ENCODE results near the gene L1CAM. TPM values are rescaled to one million over a fixed set of nuclear protein-coding genes. Genes with fewer than 3 reads are reported as not detected.

The L1CAM gene
- polyA plus RNA-seq, 3 donors = 0.55 TPM; not detected in 2

GRCh38 chrX:153897899-153898298 is 11.9 kb upstream of the L1CAM start:
- no peak overlapping the region for H3K4me3 ChIP-seq (replicated peaks in 1 of 3; ENCODE audit: low read depth in 2 of 3, low read length in 3 of 3)
- no peaks in the 10 kb centered on the region for H3K79me2 ChIP-seq (ENCODE audit: insufficient read depth, low read length)
- peaks cover 0 to 11% of the 10 kb centered on the region in 2 donors for H3K27me3 ChIP-seq (ENCODE audit: control insufficient read depth in 2 of 2, insufficient read depth in 2 of 2, low read length in 2 of 2)
- H3K9me3 ChIP-seq (replicated peaks in 1 of 2; ENCODE audit: control insufficient read depth in 1 of 2, insufficient read depth in 1 of 2, low read length in 2 of 2) = peaks cover 0 to 7% of the 10 kb centered on the region in 2 donors
- Mint-ChIP-seq H3K27ac (peak overlapping the region in 2 of 7 donors; percentile 30 to 69), H3K4me3 (no peak overlapping the region), H3K4me1 (peaks cover 24% of the 10 kb centered on the region), H3K36me3 (no peaks in the 10 kb centered on the region), H3K9me3 (peaks cover 0 to 10% (median 3%) of the 10 kb centered on the region in 7 donors), H3K27me3 (ENCODE audit: low read depth in 3 of 3) (peaks cover 0 to 55% (median 16%) of the 10 kb centered on the region in 3 donors)
- H3K27ac ChIP-seq (ENCODE audit: low read depth in 1 of 2, low read length in 2 of 2) = no peak overlapping the region
- no peak overlapping the region for H3K4me2 ChIP-seq (replicated peaks; ENCODE audit: extremely low read depth, low read length, poor library complexity, severe bottlenecking)
- H2AFZ ChIP-seq (ENCODE audit: insufficient read depth, low read depth, low read length, poor library complexity, severe bottlenecking) = no peak overlapping the region
- DNase-seq = no peak
- intact Hi-C loops (cut with micrococcal nuclease) = no loop called here
- H3K9ac ChIP-seq (ENCODE audit: insufficient read depth, low read length, poor library complexity, severe bottlenecking) = no peak overlapping the region
- H4K20me1 ChIP-seq (ENCODE audit: insufficient read depth, low read length) = no peaks in the 10 kb centered on the region
- peaks cover 27 to 28% of the 10 kb centered on the region in 2 donors for H3K4me1 ChIP-seq (ENCODE audit: control insufficient read depth in 1 of 2, insufficient read depth in 2 of 2, low read length in 2 of 2)
- H3K36me3 ChIP-seq (replicated peaks in 1 of 2; ENCODE audit: control insufficient read depth in 1 of 2, insufficient read depth in 2 of 2, low read length in 2 of 2) = no peaks in the 10 kb centered on the region
- TF ChIP-seq, protein P1, sequence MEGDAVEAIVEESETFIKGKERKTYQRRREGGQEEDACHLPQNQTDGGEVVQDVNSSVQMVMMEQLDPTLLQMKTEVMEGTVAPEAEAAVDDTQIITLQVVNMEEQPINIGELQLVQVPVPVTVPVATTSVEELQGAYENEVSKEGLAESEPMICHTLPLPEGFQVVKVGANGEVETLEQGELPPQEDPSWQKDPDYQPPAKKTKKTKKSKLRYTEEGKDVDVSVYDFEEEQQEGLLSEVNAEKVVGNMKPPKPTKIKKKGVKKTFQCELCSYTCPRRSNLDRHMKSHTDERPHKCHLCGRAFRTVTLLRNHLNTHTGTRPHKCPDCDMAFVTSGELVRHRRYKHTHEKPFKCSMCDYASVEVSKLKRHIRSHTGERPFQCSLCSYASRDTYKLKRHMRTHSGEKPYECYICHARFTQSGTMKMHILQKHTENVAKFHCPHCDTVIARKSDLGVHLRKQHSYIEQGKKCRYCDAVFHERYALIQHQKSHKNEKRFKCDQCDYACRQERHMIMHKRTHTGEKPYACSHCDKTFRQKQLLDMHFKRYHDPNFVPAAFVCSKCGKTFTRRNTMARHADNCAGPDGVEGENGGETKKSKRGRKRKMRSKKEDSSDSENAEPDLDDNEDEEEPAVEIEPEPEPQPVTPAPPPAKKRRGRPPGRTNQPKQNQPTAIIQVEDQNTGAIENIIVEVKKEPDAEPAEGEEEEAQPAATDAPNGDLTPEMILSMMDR (IDR thresholded peaks at IDR 0.05) = no peak

- H3K4me3 Mint-ChIP-seq = peak overlapping the region in 1 of 2 donors; percentile 15
- H3K36me3 Mint-ChIP-seq = no peaks in the 10 kb centered on the region
- H3K4me1 Mint-ChIP-seq = peaks cover 1% of the 10 kb centered on the region
- Histone ChIP-seq H3K36me3 (replicated peaks in 1 of 2; ENCODE audit: control insufficient read depth in 1 of 2, insufficient read depth in 2 of 2, low read length in 2 of 2) (no peaks in the 10 kb centered on the region), H3K9ac (ENCODE audit: insufficient read depth, low read length, poor library complexity, severe bottlenecking) (no peak overlapping the region), H4K20me1 (ENCODE audit: insufficient read depth, low read length) (no peaks in the 10 kb centered on the region), H3K4me2 (replicated peaks; ENCODE audit: extremely low read depth, low read length, poor library complexity, severe bottlenecking) (no peak overlapping the region), H2AFZ (ENCODE audit: insufficient read depth, low read depth, low read length, poor library complexity, severe bottlenecking) (no peak overlapping the region), H3K27me3 (ENCODE audit: control insufficient read depth in 2 of 2, insufficient read depth in 2 of 2, low read length in 2 of 2) (peaks cover 43 to 49% of the 10 kb centered on the region in 2 donors), H3K9me3 (replicated peaks in 1 of 2; ENCODE audit: control insufficient read depth in 1 of 2, insufficient read depth in 1 of 2, low read length in 2 of 2) (peaks cover 0 to 28% of the 10 kb centered on the region in 2 donors), H3K4me1 (ENCODE audit: control insufficient read depth in 1 of 2, insufficient read depth in 2 of 2, low read length in 2 of 2) (peaks cover 5 to 8% of the 10 kb centered on the region in 2 donors), H3K27ac (ENCODE audit: low read depth in 1 of 2, low read length in 2 of 2) (no peak overlapping the region), H3K79me2 (ENCODE audit: insufficient read depth, low read length) (no peaks in the 10 kb centered on the region), H3K4me3 (replicated peaks in 1 of 3; ENCODE audit: low read depth in 2 of 3, low read length in 3 of 3) (no peak overlapping the region)
- TF ChIP-seq, protein P1 (IDR thresholded peaks at IDR 0.05) = no peak
- H3K9me3 Mint-ChIP-seq = peaks cover 0 to 15% (median 7%) of the 10 kb centered on the region in 7 donors
- no peak for DNase-seq
- WGBS (ENCODE audit: insufficient coverage) = no CpG with 5 or more reads among the region's 6 CpGs
- peaks cover 36 to 79% (median 79%) of the 10 kb centered on the region in 3 donors for H3K27me3 Mint-ChIP-seq (ENCODE audit: low read depth in 3 of 3)
- intact Hi-C loops (cut with micrococcal nuclease) = no loop called here
- no peak overlapping the region for H3K27ac Mint-ChIP-seq
Observed at GRCh38 chrX:153889123-153889522, 3.1 kb upstream of the L1CAM start.

Data from CD14-positive monocyte (primary cell).